Rectal smooth muscle tissue (tissue), 1 donor: Measurements from ENCODE around the gene LCLAT1.

ENCODE experiments used
- H3K27ac ChIP-seq: one replicate; pipeline ENCODE4 v1.7.0; 2013; ENCODE audit warnings: low read depth, low read length, inconsistent platforms
- H3K27me3 ChIP-seq: one replicate; pipeline ENCODE4 v1.7.0; 2013; ENCODE audit warnings: low read length; ENCODE audit not compliant: control insufficient read depth, insufficient read depth
- H3K36me3 ChIP-seq: one replicate; pipeline ENCODE4 v1.7.0; 2013; ENCODE audit warnings: low read length; ENCODE audit not compliant: control insufficient read depth, insufficient read depth
- H3K4me1 ChIP-seq: one replicate; pipeline ENCODE4 v1.7.0; 2013; ENCODE audit warnings: low read length; ENCODE audit not compliant: control insufficient read depth, insufficient read depth
- H3K4me3 ChIP-seq: one replicate; pipeline ENCODE4 v1.7.0; 2013; ENCODE audit warnings: low read length
- H3K9ac ChIP-seq: one replicate; pipeline ENCODE4 v1.7.0; 2013; ENCODE audit warnings: low read length

Gene LCLAT1

GRCh38 chr2:30567317-30567716 lies 120.3 kb downstream of the LCLAT1 start:
- Histone ChIP-seq H3K36me3 (no peaks in the 10 kb centered on the region), H3K9ac (no peak overlapping the region), H3K27me3 (no peaks in the 10 kb centered on the region), H3K27ac (no peak overlapping the region), H3K4me1 (no peaks in the 10 kb centered on the region), H3K4me3 (no peak overlapping the region)

GRCh38 chr2:30569946-30570345 lies 122.9 kb downstream of the LCLAT1 start:
- no peak overlapping the region for H3K9ac ChIP-seq
- no peaks in the 10 kb centered on the region for H3K36me3 ChIP-seq
- no peaks in the 10 kb centered on the region for H3K4me1 ChIP-seq
- H3K27ac ChIP-seq = no peak overlapping the region
- no peak overlapping the region for H3K4me3 ChIP-seq
- no peaks in the 10 kb centered on the region for H3K27me3 ChIP-seq

DNA sequence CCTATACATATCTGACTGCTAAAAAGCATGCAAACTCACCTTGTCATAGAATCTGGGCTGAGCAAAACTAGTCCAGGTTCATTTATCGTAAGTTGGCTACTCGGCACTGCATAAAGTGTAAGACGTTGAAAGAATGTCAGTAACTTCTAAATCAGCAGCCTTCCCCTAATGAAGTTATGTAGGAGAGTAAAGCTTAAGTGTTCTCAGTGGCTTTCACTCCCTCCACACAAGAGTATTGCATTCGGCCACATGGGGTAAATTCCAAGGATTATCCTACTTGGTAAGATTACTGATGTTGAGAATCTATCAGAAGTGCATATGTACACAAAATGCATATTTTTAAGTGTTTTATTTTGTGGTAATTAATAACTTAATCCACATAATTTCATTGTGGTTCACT lies 130.1 kb downstream of the LCLAT1 start:
- Histone ChIP-seq H3K36me3 (no peaks in the 10 kb centered on the region), H3K4me1 (no peaks in the 10 kb centered on the region), H3K27me3 (no peaks in the 10 kb centered on the region), H3K4me3 (no peak overlapping the region), H3K27ac (no peak overlapping the region), H3K9ac (no peak overlapping the region)

DNA sequence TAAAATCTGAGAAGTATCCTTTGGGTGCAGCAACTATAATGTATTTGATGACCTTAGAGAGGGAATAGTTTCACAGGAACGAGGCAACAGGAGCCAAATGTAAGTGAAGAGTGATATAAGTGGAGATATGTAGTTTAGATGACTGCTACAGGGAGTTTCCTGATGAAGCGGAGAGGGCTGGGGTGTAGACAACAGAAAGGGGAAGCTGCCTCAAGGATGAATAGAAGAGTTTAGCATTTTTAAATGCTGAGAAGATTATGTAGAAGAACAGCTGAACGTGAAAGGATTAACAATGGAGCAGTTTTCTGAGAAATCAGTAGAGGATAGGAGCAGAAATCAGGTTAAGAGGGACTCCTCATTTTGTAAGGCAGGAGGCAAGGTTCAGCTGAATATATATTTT lies 133.3 kb downstream of the LCLAT1 start:
- no peak overlapping the region for H3K27ac ChIP-seq
- no peak overlapping the region for H3K9ac ChIP-seq
- no peak overlapping the region for H3K4me3 ChIP-seq
- H3K36me3 ChIP-seq = no peaks in the 10 kb centered on the region
- H3K4me1 ChIP-seq = no peaks in the 10 kb centered on the region
- H3K27me3 ChIP-seq = no peaks in the 10 kb centered on the region

DNA sequence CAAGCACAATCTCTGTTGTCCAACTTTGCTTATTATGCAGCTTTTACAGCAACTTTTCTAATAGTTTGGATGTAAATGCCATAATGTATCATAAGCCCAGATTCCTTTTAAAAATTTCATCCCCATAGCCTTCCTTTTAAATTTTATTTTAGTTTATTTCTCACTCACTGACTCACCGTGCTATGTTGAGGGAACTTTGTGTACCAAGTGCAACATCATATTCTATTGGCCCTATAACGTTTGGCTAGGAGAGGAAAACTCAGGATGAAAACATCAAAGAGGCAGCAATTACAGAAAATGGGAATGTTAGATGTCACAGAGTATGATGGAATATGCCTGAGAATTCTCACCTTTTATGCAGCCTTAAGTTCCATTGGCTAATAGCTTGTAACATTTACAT lies 135.5 kb downstream of the LCLAT1 start:
- Histone ChIP-seq H3K27me3 (no peaks in the 10 kb centered on the region), H3K27ac (no peak overlapping the region)

GRCh38 chr2:30583204-30583749 lies 136.2 kb downstream of the LCLAT1 start:
- H3K27me3 ChIP-seq = no peaks in the 10 kb centered on the region
- H3K4me3 ChIP-seq = no peak overlapping the region
- H3K9ac ChIP-seq = no peak overlapping the region
- H3K27ac ChIP-seq = no peak overlapping the region
- no peaks in the 10 kb centered on the region for H3K4me1 ChIP-seq
- H3K36me3 ChIP-seq = no peaks in the 10 kb centered on the region

More for the DNA sequence above, 135.5 kb downstream of the LCLAT1 start:
- H3K9ac ChIP-seq = no peak overlapping the region
- H3K4me1 ChIP-seq = no peaks in the 10 kb centered on the region
- H3K4me3 ChIP-seq = no peak overlapping the region
- no peaks in the 10 kb centered on the region for H3K36me3 ChIP-seq

DNA sequence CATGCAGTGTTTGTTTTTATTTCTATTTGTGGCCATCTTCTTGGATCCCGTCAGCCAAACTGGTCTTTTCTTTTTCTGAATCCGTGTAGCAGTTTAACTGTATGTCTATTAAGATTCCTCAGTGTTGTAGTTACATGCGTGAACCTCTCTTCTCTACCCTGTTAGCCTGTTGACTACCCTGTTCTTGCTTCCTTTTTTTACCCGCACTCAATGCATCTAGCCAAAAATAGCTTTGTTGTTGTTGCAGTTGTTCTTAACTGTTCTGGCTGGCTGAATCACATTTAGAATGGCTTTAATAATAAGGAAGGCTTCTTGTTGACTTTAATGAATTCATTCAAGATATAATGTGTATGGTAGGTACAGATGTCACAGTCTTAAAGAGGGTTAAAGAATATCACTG lies 137.1 kb downstream of the LCLAT1 start:
- no peaks in the 10 kb centered on the region for H3K27me3 ChIP-seq
- no peak overlapping the region for H3K27ac ChIP-seq
- H3K4me1 ChIP-seq = no peaks in the 10 kb centered on the region

GRCh38 chr2:30588994-30589393 lies 141.9 kb downstream of the LCLAT1 start:
- Histone ChIP-seq H3K4me3 (no peak overlapping the region), H3K27me3 (no peaks in the 10 kb centered on the region), H3K9ac (no peak overlapping the region), H3K27ac (no peak overlapping the region), H3K36me3 (no peaks in the 10 kb centered on the region), H3K4me1 (no peaks in the 10 kb centered on the region)

More for the DNA sequence above, 137.1 kb downstream of the LCLAT1 start:
- H3K36me3 ChIP-seq = no peaks in the 10 kb centered on the region
- H3K4me3 ChIP-seq = no peak overlapping the region
- no peak overlapping the region for H3K9ac ChIP-seq

GRCh38 chr2:30590407-30590806 lies 143.4 kb downstream of the LCLAT1 start:
- Histone ChIP-seq H3K4me3 (no peak overlapping the region), H3K4me1 (no peaks in the 10 kb centered on the region), H3K36me3 (no peaks in the 10 kb centered on the region), H3K27ac (no peak overlapping the region), H3K27me3 (no peaks in the 10 kb centered on the region), H3K9ac (no peak overlapping the region)

GRCh38 chr2:30591186-30591585 lies 144.1 kb downstream of the LCLAT1 start:
- Histone ChIP-seq H3K27me3 (no peaks in the 10 kb centered on the region), H3K36me3 (no peaks in the 10 kb centered on the region)

GRCh38 chr2:30601375-30601774 lies 154.3 kb downstream of the LCLAT1 start:
- H3K9ac ChIP-seq = no peak overlapping the region
- H3K36me3 ChIP-seq = no peaks in the 10 kb centered on the region
- no peak overlapping the region for H3K27ac ChIP-seq
- H3K4me1 ChIP-seq = no peaks in the 10 kb centered on the region
- H3K4me3 ChIP-seq = no peak overlapping the region
- no peaks in the 10 kb centered on the region for H3K27me3 ChIP-seq

More at GRCh38 chr2:30591186-30591585, 144.1 kb downstream of the LCLAT1 start:
- no peak overlapping the region for H3K27ac ChIP-seq
- no peaks in the 10 kb centered on the region for H3K4me1 ChIP-seq
- no peak overlapping the region for H3K9ac ChIP-seq
- no peak overlapping the region for H3K4me3 ChIP-seq

- Histone ChIP-seq H3K4me1 (no peaks in the 10 kb centered on the region), H3K36me3 (no peaks in the 10 kb centered on the region), H3K4me3 (no peak overlapping the region), H3K27me3 (no peaks in the 10 kb centered on the region), H3K27ac (no peak overlapping the region), H3K9ac (no peak overlapping the region)
Observed at GRCh38 chr2:30605197-30605596, 158.2 kb downstream of the LCLAT1 start.

- no peak overlapping the region for H3K4me3 ChIP-seq
- no peaks in the 10 kb centered on the region for H3K27me3 ChIP-seq
- no peak overlapping the region for H3K27ac ChIP-seq
- no peaks in the 10 kb centered on the region for H3K36me3 ChIP-seq
- H3K9ac ChIP-seq = no peak overlapping the region
- H3K4me1 ChIP-seq = no peaks in the 10 kb centered on the region
Observed at GRCh38 chr2:30608643-30609042, 161.6 kb downstream of the LCLAT1 start.
